WTC11 (cell line): Measurements from ENCODE around the gene SPIRE1.

Experiments
- CTCF ChIP-seq: fragments of 200-600 bp; IDR thresholded peaks from 2 replicates; pipeline ENCODE4 v1.8.0; 2022; ENCODE audit warnings: antibody characterized with exemption
- EMX1 ChIP-seq: fragments of 250-450 bp; sonication (Bioruptor Pico); IDR thresholded peaks from 2 replicates; pipeline ENCODE4 v1.8.0; 2021; ENCODE audit warnings: mild to moderate bottlenecking
- IRF2 ChIP-seq: sonication (generic); formaldehyde crosslinking; IDR thresholded peaks from 2 replicates; pipeline ENCODE4 v1.8.0; 2022; ENCODE audit warnings: low read depth, missing genetic modification reagents, borderline replicate concordance
- NFE2L1 ChIP-seq: sonication (generic); formaldehyde crosslinking; IDR thresholded peaks from 2 replicates; pipeline ENCODE4 v1.8.1; 2023; ENCODE audit warnings: missing genetic modification reagents
- TEAD1 ChIP-seq: sonication (generic); formaldehyde crosslinking; IDR thresholded peaks from 2 replicates; pipeline ENCODE4 v1.8.0; 2022; ENCODE audit warnings: mild to moderate bottlenecking, missing genetic modification reagents
- TEAD4 ChIP-seq: sonication (generic); formaldehyde crosslinking; IDR thresholded peaks from 2 replicates; pipeline ENCODE4 v1.8.0; 2022; ENCODE audit warnings: mild to moderate bottlenecking, missing genetic modification reagents
- USF2 ChIP-seq: sonication (generic); formaldehyde crosslinking; IDR thresholded peaks from 2 replicates; pipeline ENCODE4 v1.8.1; 2023; ENCODE audit warnings: mild to moderate bottlenecking, missing genetic modification reagents, moderate library complexity
- ZBTB21 ChIP-seq: sonication (generic); formaldehyde crosslinking; IDR thresholded peaks from 2 replicates; pipeline ENCODE4 v1.8.1; 2023; ENCODE audit warnings: mild to moderate bottlenecking, missing genetic modification reagents, borderline replicate concordance
- ZBTB43 ChIP-seq: sonication (generic); formaldehyde crosslinking; IDR thresholded peaks from 2 replicates; pipeline ENCODE4 v1.8.1; 2023; ENCODE audit warnings: mild to moderate bottlenecking, missing genetic modification reagents
- ZNF416 ChIP-seq: fragments of 250-450 bp; sonication (Bioruptor Pico); IDR thresholded peaks from 2 replicates; pipeline ENCODE4 v1.9.0; 2021; ENCODE audit warnings: mild to moderate bottlenecking, inconsistent platforms
- ZNF423 ChIP-seq: fragments of 250-450 bp; sonication (Bioruptor Pico); IDR thresholded peaks from 2 replicates; pipeline ENCODE4 v2.1.2; 2022; ENCODE audit warnings: mild to moderate bottlenecking, moderate library complexity

GRCh38 chr18:12424252-12424651, 233.7 kb downstream of the SPIRE1 start:
- TF ChIP-seq TEAD1 (CRISPR knock-in tag) (no peak), IRF2 (CRISPR knock-in tag) (no peak), CTCF (no peak), ZNF423 (no peak), ZBTB43 (CRISPR knock-in tag) (no peak), ZNF416 (CRISPR knock-in tag) (no peak), ZBTB21 (CRISPR knock-in tag) (no peak), NFE2L1 (CRISPR knock-in tag) (no peak), TEAD4 (CRISPR knock-in tag) (no peak), EMX1 (no peak), USF2 (CRISPR knock-in tag) (no peak)
